ENCODE measurements around the gene CREBBP. TPM values are rescaled to one million over a fixed set of nuclear protein-coding genes. Genes with fewer than 3 reads are reported as not detected.
A peak's percentile ranks its signal among the peaks of the same experiment; 100 is the strongest.

Gene CREBBP
- total and polyA plus RNA-seq, 10 donors = 5.8 to 153 (median 99.9) TPM

- 38 to 45% (median 44%) methylated on average over 12 of the region's 12 CpGs for WGBS, 5 donors
- peak overlapping the region in 7 of 8 donors; percentile 19 to 90 (median 61) for H3K27ac ChIP-seq
- H3K9me3 ChIP-seq = no peaks in the 10 kb centered on the region
- DNase-seq = peak; percentile 84
- intact Hi-C loops (cut with DNase I; ENCODE audit: low total_unique reads) = no loop called here
- H3K36me3 ChIP-seq = no peaks in the 10 kb centered on the region
- H3K4me3 ChIP-seq = peak overlapping the region in 1 of 8 donors; percentile 42
- TF ChIP-seq POLR2A (IDR thresholded peaks at IDR 0.05) = no peak
- TF ChIP-seq, protein P1, sequence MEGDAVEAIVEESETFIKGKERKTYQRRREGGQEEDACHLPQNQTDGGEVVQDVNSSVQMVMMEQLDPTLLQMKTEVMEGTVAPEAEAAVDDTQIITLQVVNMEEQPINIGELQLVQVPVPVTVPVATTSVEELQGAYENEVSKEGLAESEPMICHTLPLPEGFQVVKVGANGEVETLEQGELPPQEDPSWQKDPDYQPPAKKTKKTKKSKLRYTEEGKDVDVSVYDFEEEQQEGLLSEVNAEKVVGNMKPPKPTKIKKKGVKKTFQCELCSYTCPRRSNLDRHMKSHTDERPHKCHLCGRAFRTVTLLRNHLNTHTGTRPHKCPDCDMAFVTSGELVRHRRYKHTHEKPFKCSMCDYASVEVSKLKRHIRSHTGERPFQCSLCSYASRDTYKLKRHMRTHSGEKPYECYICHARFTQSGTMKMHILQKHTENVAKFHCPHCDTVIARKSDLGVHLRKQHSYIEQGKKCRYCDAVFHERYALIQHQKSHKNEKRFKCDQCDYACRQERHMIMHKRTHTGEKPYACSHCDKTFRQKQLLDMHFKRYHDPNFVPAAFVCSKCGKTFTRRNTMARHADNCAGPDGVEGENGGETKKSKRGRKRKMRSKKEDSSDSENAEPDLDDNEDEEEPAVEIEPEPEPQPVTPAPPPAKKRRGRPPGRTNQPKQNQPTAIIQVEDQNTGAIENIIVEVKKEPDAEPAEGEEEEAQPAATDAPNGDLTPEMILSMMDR (IDR thresholded peaks at IDR 0.05 in 8 of 11, conservative IDR thresholded peaks at IDR 0.05 in 3 of 11) = no peak
- peak in 2 of 3 donors; percentile 32 to 40 for TF ChIP-seq POLR2AphosphoS5 (IDR thresholded peaks at IDR 0.05)
- peaks cover 86 to 100% (median 99%) of the 10 kb centered on the region in 6 donors for H3K4me1 ChIP-seq
- no peaks in the 10 kb centered on the region for H3K27me3 ChIP-seq (replicated peaks in 1 of 7)
Observed at GRCh38 chr16:3861808-3862451, 18.6 kb downstream of the CREBBP start.

- Histone ChIP-seq H3K36me3 (peaks cover 0 to 5% (median 0%) of the 10 kb centered on the region in 6 donors), H3K4me3 (no peak overlapping the region), H3K27ac (peak overlapping the region in 4 of 8 donors; percentile 1 to 90 (median 75)), H3K4me1 (peaks cover 86 to 100% (median 100%) of the 10 kb centered on the region in 6 donors), H3K9me3 (no peaks in the 10 kb centered on the region), H3K27me3 (replicated peaks in 1 of 7) (no peaks in the 10 kb centered on the region)
- peak in 1 of 3 donors; percentile 25 for TF ChIP-seq POLR2AphosphoS5 (IDR thresholded peaks at IDR 0.05)
- TF ChIP-seq, protein P1 (IDR thresholded peaks at IDR 0.05 in 8 of 11, conservative IDR thresholded peaks at IDR 0.05 in 3 of 11) = no peak
- 71 to 87% (median 75%) methylated on average over 5 to 7 of the region's 7 CpGs for WGBS, 5 donors
- no peak for DNase-seq
- intact Hi-C loops (cut with DNase I; ENCODE audit: low total_unique reads) = no loop called here
Observed at GRCh38 chr16:3859889-3860288, 20.6 kb downstream of the CREBBP start.

DNA sequence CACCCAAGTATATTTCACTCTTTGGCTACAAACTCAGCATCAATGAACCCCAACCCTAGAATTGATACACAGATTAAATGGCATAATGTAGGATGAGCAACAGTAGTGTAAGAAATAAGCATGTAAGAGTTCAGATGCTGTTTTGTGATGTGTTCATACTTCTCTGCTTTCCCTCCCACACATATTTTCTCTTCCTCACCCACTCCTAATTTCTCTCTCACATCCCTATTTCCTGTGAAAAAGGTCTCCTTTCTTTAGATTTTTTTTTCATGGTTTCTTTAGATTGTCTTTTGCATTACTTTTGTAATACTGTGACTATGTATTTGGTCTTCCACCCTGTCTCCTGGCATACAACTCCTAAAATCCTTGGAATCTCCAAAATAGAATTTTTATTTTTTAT lies 21.7 kb downstream of the CREBBP start:
- no peak overlapping the region for H3K4me3 ChIP-seq

More for the DNA sequence above, 21.7 kb downstream of the CREBBP start:
- Histone ChIP-seq H3K27me3 (replicated peaks in 1 of 7) (no peaks in the 10 kb centered on the region), H3K4me1 (peaks cover 76 to 100% (median 100%) of the 10 kb centered on the region in 6 donors), H3K36me3 (peaks cover 0 to 5% (median 0%) of the 10 kb centered on the region in 6 donors), H3K27ac (peak overlapping the region in 6 of 8 donors; percentile 44 to 90 (median 76)), H3K9me3 (no peaks in the 10 kb centered on the region)
- intact Hi-C loops (cut with DNase I; ENCODE audit: low total_unique reads) = no loop called here
- no peak for DNase-seq
- TF ChIP-seq, protein P1 (IDR thresholded peaks at IDR 0.05 in 8 of 11, conservative IDR thresholded peaks at IDR 0.05 in 3 of 11) = no peak
- TF ChIP-seq POLR2A (IDR thresholded peaks at IDR 0.05) (no peak), POLR2AphosphoS5 (IDR thresholded peaks at IDR 0.05) (no peak)
